HAP-1 (cell line): ENCODE measurements around the gene KCNMB2.

ENCODE experiments used
- DNase-seq, 2 experiments: peaks; one replicate each; pipeline ENCODE4 v3.0.0-alpha.2; 2016 to 2020; ENCODE audit warnings: low spot score in 2 of 2
- H3K27me3 ChIP-seq: fragments of 250-450 bp; sonication (Bioruptor Pico); 2 replicates; pipeline ENCODE4 v1.5.1; 2020; ENCODE audit warnings: low read depth, mild to moderate bottlenecking, moderate library complexity
- H3K36me3 ChIP-seq: fragments of 250-450 bp; sonication (Bioruptor Pico); replicated peaks from 2 replicates; pipeline ENCODE4 v1.5.1; 2020; ENCODE audit warnings: mild to moderate bottlenecking
- H3K4me1 ChIP-seq: fragments of 250-450 bp; sonication (Bioruptor Pico); 2 replicates; pipeline ENCODE4 v1.5.1; 2020; ENCODE audit warnings: mild to moderate bottlenecking
- H3K4me3 ChIP-seq: fragments of 250-450 bp; sonication (Bioruptor Pico); 2 replicates; pipeline ENCODE4 v1.5.1; 2020; ENCODE audit warnings: mild to moderate bottlenecking, moderate library complexity
- H3K9me3 ChIP-seq: fragments of 250-450 bp; sonication (Bioruptor Pico); 2 replicates; pipeline ENCODE4 v1.5.1; 2020; ENCODE audit warnings: mild to moderate bottlenecking, moderate library complexity
- in situ Hi-C: fragments of 300-500 bp; cut with MboI; formaldehyde crosslinking; loops from 3 replicates; pipeline ENCODE4 v1.14.3; 2020; ENCODE audit warnings: low sequenced_read_pairs, inconsistent platforms, mixed read lengths

The KCNMB2 gene

DNA sequence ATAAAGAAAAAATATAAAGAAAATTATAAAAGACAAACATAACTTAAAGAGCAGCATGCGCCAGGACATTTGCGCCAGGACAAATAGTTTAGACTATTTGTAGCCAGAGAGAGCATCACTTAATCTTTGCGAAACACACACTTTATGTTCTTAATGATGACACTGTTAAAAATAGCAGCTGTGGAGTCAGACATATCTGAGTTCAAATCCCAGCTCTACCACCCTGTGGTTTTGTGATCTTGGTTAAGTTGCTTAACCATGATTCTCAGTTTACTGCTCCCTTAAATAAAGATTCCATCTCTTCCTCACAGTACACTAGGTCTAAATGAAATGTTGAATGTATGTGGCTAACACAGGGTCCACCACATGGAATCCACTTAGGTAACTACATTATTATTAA, 31.4 kb downstream of the KCNMB2 start:
- H3K27me3 ChIP-seq = no peaks in the 10 kb centered on the region
- no peaks in the 10 kb centered on the region for H3K9me3 ChIP-seq
- no peak for DNase-seq
- in situ Hi-C loops = no loop called here
- no peak overlapping the region for H3K4me3 ChIP-seq
- no peaks in the 10 kb centered on the region; the same call in 1 of the 2 replicates for H3K4me1 ChIP-seq
- H3K36me3 ChIP-seq = no peaks in the 10 kb centered on the region

DNA sequence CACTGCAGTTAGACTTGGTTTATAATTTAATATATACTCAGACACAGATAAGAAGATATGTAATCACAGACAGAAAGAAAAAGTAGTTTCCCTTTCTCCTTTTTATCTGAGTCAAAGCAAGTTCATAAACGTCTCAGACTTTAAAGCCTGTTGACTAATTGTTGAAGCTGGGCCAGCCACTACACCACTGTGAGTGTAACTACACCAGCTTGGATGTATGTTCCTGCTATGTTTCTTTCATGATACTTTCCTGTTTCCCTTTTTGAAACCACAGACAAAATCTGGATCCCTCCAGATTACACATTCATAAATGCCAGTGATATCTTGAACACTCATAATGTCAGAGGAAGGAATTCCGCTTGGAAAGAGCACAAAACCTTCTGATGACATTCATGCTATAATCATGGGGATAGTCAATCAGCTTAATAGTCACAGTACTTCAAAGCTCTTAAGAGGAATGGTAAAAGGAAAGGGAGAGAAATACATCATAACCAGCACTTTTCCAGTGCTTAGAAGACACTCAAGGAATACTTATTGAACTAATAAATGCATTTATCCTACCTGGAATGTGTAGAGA, 32.0 kb downstream of the KCNMB2 start:
- Histone ChIP-seq H3K4me3 (no peak overlapping the region), H3K27me3 (no peaks in the 10 kb centered on the region), H3K9me3 (no peaks in the 10 kb centered on the region), H3K4me1 (no peaks in the 10 kb centered on the region; the same call in 1 of the 2 replicates), H3K36me3 (no peaks in the 10 kb centered on the region)
- DNase-seq = no peak
- in situ Hi-C loops = no loop called here

DNA sequence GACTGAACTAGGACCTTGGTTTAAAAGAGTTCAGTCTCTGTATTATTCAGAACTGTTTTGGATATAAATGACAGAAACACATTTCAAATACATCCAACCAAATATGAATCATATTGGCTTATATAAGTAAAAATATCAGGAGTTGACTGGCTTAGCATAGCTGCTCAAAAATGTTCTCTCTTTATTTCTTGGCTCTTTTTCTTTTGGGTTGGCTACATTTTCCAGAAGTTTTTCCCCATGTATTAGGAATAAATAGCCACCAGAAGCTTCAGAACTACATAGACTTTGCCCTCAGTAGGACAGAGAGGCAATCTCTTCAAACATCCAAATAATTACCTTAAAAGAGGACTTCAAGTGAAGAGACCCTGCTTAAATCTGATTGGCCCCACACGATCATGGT, 32.7 kb downstream of the KCNMB2 start:
- Histone ChIP-seq H3K36me3 (no peaks in the 10 kb centered on the region), H3K4me3 (no peak overlapping the region), H3K9me3 (no peaks in the 10 kb centered on the region), H3K27me3 (no peaks in the 10 kb centered on the region), H3K4me1 (no peaks in the 10 kb centered on the region; the same call in 1 of the 2 replicates)
- no peak for DNase-seq
- in situ Hi-C loops = no loop called here

DNA sequence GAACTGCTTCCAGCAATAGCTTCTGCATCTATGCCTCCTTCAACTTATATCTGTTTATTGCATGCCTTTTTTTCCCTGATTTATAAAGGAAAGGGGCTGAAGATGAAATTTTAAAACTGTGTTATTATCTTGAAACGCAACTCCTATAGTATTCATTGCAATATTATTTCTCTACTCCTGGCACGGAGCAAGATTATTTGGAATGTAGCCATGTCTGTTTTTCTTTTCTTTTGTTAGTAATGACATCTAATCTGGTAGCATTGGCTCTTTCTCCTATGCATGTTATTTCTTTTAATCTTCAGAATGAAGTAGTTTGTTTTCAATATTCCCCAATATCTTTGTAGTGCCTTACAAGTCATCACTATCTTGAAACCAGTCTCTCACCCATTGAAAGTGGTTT, 33.6 kb downstream of the KCNMB2 start:
- in situ Hi-C loops = no loop called here
- Histone ChIP-seq H3K4me3 (no peak overlapping the region), H3K9me3 (no peaks in the 10 kb centered on the region), H3K4me1 (no peaks in the 10 kb centered on the region; the same call in 1 of the 2 replicates), H3K27me3 (no peaks in the 10 kb centered on the region), H3K36me3 (no peaks in the 10 kb centered on the region)
- DNase-seq = no peak

DNA sequence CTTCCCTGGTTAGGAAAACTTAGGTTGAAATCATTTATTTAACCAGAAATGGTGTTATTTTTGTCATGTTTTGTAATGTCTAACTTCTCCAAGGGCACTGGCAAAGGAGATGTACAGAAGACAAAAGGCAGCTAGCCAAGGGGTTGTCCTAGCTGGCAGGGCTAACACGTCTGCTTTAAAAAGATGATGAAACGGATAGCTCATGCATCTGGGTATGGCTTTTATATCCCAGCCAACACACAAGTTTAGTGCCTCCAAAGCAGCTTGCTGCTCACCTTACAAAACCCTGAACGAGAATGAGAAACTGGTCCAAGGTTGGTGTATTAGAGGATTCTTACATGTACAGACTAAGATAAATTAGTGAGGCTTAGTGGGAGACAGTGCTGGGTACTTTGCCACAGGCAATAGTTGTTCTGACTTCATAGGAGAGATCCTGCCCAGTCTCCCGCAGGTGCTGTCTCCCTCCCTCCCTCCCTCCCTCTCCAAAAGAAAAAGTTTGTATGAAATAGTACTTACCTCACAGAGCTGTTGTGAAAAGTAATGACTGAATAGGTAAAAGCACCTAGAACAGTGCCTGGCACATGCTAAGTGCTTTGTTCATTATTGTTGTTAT, 47.8 kb downstream of the KCNMB2 start:
- in situ Hi-C loops = no loop called here
- DNase-seq = no peak

DNA sequence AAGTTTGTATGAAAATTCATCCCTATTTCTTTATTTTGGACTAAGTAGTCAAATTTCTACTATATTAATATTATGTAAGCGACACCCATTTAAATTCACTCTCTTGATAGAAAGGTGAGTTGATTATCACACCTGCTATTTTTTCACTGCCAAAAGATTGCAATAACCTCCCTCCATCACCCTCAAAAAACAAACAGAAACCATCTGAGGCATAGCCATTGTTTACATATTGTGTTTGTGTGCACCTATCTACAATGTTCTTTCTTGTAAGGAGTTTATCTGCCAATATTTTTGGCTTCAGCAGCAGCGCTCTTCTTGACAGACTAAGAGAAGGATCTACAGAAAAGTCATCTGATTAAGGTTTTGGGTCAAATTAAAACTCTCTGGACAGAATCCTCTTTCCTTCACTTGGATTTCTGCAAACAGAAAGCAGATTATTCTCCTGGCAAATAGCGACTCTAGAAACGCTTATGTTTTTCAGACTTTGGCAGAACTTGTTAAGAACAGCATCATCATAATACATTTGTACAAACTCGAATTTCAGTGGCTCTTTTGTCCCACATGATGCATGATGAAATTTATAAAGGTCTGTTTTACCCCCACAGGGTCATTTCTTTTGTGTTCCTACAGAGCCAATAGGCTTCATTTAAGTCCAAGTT, 48.6 kb downstream of the KCNMB2 start:
- Histone ChIP-seq H3K4me1 (peaks cover 15% of the 10 kb centered on the region), H3K4me3 (no peak overlapping the region), H3K27me3 (no peaks in the 10 kb centered on the region), H3K9me3 (no peaks in the 10 kb centered on the region; the same call in 1 of the 2 replicates), H3K36me3 (no peaks in the 10 kb centered on the region)
- no peak for DNase-seq
- in situ Hi-C loops = no loop called here

More for the DNA sequence above, 47.8 kb downstream of the KCNMB2 start:
- peaks cover 14% of the 10 kb centered on the region for H3K4me1 ChIP-seq
- no peak overlapping the region for H3K4me3 ChIP-seq
- H3K9me3 ChIP-seq = no peaks in the 10 kb centered on the region; the same call in 1 of the 2 replicates
- no peaks in the 10 kb centered on the region for H3K36me3 ChIP-seq
- H3K27me3 ChIP-seq = no peaks in the 10 kb centered on the region

DNA sequence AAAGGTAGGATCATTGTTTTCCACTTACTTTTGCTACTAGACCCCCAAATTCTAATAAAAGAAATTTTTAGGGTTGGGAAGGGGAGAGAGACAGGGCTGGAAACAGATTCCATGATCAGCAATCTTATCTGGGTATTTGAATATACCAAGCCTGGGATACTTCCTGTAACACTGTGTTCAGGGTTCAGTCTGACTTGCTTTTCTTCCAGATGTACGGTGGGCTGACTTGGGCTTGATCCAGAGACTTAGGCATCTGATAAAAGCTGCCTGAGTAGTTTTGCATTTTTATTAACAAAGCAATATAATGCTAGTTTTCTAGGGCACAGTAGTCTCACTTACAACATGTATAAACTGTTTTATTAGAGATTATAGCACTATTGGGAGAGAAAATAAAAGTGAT, 49.2 kb downstream of the KCNMB2 start:
- no peak overlapping the region for H3K4me3 ChIP-seq
- H3K9me3 ChIP-seq = no peaks in the 10 kb centered on the region; the same call in 1 of the 2 replicates
- DNase-seq = peak; percentile 32 to 48
- H3K27me3 ChIP-seq = no peaks in the 10 kb centered on the region
- in situ Hi-C loops = no loop called here
- peaks cover 15% of the 10 kb centered on the region for H3K4me1 ChIP-seq
- no peaks in the 10 kb centered on the region for H3K36me3 ChIP-seq

DNA sequence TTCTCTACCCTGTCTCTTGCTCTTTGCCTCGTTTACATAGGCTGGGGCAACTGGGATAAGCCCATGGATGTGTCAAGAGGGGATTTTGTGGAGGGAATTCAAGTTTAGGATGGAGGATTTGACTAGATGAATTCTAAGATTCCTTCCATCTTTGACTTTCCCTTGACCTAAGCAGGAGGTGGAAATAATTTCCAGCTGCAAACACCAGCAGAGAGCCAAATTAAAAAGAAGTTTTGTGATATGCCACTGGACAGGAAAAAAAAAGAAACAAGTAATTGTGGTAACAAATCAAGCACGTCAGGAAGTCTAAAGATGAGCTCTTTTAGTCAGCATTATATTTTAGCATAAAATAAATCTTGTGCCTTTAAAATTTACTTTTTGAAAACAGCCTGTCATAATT, 49.8 kb downstream of the KCNMB2 start:
- in situ Hi-C loops = no loop called here
- H3K27me3 ChIP-seq = no peaks in the 10 kb centered on the region
- H3K4me1 ChIP-seq = peaks cover 15% of the 10 kb centered on the region
- H3K4me3 ChIP-seq = no peak overlapping the region
- no peaks in the 10 kb centered on the region for H3K36me3 ChIP-seq
- H3K9me3 ChIP-seq = no peaks in the 10 kb centered on the region; the same call in 1 of the 2 replicates
- no peak for DNase-seq

DNA sequence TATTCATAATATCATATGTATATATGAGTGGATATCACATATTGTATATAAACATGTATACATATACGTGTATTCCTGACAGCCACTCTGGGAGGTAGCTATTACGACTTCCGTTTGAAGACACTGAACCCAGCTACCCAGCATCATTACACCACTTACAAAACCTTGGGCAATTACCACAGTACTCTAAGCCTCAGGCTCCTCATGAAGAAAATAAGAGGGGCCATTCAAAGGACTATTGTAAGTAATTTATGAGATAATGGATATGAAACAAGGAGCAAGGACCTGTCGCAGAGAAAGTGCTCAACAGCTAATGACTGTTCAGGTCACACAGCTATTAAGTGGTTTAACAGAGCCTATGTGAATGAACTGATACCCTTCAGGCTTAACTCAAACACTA, 52.4 kb downstream of the KCNMB2 start:
- DNase-seq = peak in 1 of 2 experiments; percentile 39
- Histone ChIP-seq H3K4me1 (peaks cover 15% of the 10 kb centered on the region), H3K9me3 (no peaks in the 10 kb centered on the region), H3K36me3 (no peaks in the 10 kb centered on the region), H3K4me3 (no peak overlapping the region), H3K27me3 (no peaks in the 10 kb centered on the region)
- in situ Hi-C loops = no loop called here

DNA sequence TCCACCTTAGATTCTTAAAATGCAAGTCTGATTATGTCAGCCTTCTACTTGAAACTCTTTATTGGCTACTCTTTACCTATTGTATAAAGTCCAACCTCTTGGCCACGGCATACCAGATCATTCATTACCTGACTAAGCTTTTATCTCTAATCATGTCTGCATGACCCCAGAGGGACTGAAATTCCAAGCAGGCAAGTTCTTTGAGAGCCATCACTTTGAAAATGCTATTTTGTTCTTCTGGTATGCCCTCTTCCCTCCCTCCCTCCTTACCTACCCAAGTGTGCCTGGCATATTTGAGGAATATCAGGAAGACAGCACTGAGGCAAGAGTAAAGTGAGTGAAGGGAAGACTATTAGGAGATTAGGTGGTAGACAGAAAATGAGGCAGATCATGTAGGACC, 57.5 kb downstream of the KCNMB2 start:
- peaks cover 28% of the 10 kb centered on the region for H3K4me1 ChIP-seq
- H3K4me3 ChIP-seq = no peak overlapping the region
- H3K36me3 ChIP-seq = no peaks in the 10 kb centered on the region
- H3K27me3 ChIP-seq = no peaks in the 10 kb centered on the region
- H3K9me3 ChIP-seq = no peaks in the 10 kb centered on the region
- in situ Hi-C loops = no loop called here
- no peak for DNase-seq

DNA sequence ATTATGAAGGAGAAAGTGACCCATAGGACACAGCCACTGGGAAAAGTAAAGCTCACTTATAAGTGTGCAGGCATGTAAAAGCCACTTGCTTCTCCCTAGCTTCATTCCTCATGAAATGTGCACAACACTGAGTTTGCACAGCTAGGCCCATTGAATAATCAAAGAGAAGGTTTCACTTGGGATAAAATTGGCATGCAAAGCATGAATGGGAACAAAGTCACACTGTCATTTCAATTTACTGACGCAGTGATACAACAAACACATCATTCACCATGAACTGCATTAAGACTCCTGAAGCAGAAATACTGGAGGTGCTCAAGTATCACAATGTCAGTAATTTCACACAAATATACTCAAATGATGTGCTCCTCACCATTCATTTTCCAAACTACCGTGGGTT, 61.1 kb downstream of the KCNMB2 start:
- in situ Hi-C loops = no loop called here
- no peak for DNase-seq
- H3K4me1 ChIP-seq = peaks cover 23% of the 10 kb centered on the region
- H3K36me3 ChIP-seq = no peaks in the 10 kb centered on the region
- no peaks in the 10 kb centered on the region for H3K9me3 ChIP-seq
- H3K27me3 ChIP-seq = no peaks in the 10 kb centered on the region
- H3K4me3 ChIP-seq = no peak overlapping the region

DNA sequence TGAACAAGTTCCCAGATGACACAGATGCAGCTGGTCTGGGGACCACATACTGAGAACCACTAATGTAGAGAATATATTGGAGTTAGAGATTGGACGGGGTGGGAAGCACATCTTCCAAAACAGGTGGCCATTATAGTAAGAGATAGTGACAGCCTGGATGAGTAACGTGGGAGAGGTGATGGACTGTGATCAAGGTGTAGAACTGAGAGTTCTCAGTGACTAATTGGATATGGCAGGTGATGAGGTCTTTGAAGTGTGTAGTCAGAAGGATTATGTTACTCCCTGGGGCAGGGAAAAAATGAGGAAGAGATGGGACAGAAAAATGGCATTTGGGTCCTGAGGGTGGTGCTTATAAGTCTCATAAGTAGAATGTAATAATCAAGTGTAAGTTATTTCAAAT, 66.6 kb downstream of the KCNMB2 start:
- H3K9me3 ChIP-seq = no peaks in the 10 kb centered on the region
- H3K4me1 ChIP-seq = no peaks in the 10 kb centered on the region; the same call in 1 of the 2 replicates
- no peak overlapping the region for H3K4me3 ChIP-seq
- H3K36me3 ChIP-seq = no peaks in the 10 kb centered on the region
- no peak for DNase-seq
- in situ Hi-C loops = no loop called here
- no peaks in the 10 kb centered on the region for H3K27me3 ChIP-seq

DNA sequence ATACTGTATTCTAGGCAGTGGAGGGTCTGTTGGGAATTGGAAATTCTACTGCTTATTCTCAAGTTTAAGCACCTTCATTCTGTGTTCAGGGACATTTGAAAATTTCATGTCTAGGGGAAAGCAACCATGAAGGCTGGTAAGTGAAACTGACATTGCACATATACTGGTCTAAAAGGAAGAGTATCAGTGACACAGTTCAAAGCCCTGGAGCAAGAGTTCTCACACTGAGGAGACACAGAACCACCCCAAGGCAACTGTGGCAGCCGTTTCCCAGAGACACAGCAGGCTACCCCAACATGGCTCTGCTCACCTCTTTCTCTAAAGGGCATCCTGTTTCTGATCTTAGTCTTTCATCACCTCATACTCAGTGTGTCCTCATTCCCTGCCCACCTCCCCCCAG, 67.5 kb downstream of the KCNMB2 start:
- in situ Hi-C loops = no loop called here
- no peak for DNase-seq
- Histone ChIP-seq H3K4me1 (no peaks in the 10 kb centered on the region), H3K27me3 (no peaks in the 10 kb centered on the region), H3K36me3 (no peaks in the 10 kb centered on the region), H3K4me3 (no peak overlapping the region), H3K9me3 (no peaks in the 10 kb centered on the region)

DNA sequence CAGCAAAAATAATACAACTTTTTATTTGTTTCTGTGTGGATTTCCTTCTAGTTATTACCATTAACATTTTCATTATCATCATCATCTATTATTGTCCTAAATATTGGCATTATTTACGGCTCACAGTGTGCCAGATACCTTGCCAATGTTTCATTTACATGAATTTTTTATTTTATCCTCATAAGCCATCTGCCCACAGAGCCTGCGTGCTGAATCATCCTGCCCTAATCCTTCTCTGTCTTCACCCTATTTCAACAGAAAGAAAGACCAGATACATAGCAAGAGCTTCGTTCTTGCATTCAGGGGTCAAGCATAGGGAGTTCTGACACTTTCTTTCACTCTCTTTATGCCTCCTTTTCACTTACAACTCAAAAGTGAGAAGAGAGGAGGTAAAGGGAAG, 82.0 kb downstream of the KCNMB2 start:
- Histone ChIP-seq H3K27me3 (no peaks in the 10 kb centered on the region), H3K4me1 (no peaks in the 10 kb centered on the region), H3K36me3 (no peaks in the 10 kb centered on the region), H3K4me3 (no peak overlapping the region), H3K9me3 (no peaks in the 10 kb centered on the region)
- in situ Hi-C loops = no loop called here
- DNase-seq = no peak
